Measurements from ENCODE around the gene HSF5. TPM values are rescaled to one million over a fixed set of nuclear protein-coding genes. Genes with fewer than 3 reads are reported as not detected.

HSF5 gene
- total RNA-seq, 1 donor from 2014 or later = 5.5 TPM

DNA sequence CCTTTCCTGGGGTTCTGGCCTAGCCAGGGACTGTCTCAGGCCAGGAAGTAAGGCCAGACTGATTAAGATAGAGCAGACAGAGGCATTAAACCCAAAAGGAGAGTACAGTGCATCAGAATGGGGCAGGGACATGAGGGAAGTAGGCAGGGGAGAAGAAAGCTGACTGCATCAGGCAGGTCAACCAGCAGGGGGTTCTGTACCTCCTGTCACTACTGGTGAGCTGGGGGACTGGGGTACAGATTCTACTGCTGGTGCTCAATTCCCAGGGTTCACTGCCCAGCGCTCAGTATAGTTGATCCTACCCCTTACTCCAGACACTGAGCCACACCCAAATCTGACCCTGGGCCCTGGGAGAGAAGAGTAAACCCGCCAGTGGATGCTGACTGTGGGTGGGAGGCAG lies 39.1 kb upstream of the HSF5 start:
- no peak for DNase-seq
- H3K4me1 Mint-ChIP-seq = peaks cover 3% of the 10 kb centered on the region

DNA sequence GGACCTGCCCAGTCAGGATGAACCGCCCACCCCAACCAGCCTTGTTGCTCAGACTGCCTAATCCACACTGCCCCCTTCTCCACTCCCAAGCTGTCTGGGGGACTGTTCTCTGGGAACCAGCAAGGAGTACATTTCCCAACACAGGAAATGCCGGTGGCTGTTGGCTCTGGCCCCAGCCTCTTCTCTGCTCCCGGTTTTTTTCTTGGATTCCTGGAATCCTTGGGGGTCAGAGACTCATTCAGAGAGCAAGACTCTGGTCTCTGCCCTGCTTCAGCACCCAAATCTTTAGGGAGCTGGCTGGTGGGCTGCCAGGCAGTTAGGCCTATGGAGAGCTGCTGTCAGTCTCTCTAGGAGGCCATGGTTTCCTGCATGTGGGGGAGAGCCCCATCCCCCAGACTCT lies 37.0 kb upstream of the HSF5 start:
- DNase-seq (no peak), ATAC-seq (ENCODE audit: low read depth) (no peak)
- no peaks in the 10 kb centered on the region for H3K9me3 Mint-ChIP-seq
- H3K27me3 Mint-ChIP-seq = peaks cover 3% of the 10 kb centered on the region
- H3K4me1 Mint-ChIP-seq = peaks cover 3% of the 10 kb centered on the region
- ChIA-PET POLR2A (no interaction called here), CTCF (no interaction called here)
- TF ChIP-seq, protein P1, sequence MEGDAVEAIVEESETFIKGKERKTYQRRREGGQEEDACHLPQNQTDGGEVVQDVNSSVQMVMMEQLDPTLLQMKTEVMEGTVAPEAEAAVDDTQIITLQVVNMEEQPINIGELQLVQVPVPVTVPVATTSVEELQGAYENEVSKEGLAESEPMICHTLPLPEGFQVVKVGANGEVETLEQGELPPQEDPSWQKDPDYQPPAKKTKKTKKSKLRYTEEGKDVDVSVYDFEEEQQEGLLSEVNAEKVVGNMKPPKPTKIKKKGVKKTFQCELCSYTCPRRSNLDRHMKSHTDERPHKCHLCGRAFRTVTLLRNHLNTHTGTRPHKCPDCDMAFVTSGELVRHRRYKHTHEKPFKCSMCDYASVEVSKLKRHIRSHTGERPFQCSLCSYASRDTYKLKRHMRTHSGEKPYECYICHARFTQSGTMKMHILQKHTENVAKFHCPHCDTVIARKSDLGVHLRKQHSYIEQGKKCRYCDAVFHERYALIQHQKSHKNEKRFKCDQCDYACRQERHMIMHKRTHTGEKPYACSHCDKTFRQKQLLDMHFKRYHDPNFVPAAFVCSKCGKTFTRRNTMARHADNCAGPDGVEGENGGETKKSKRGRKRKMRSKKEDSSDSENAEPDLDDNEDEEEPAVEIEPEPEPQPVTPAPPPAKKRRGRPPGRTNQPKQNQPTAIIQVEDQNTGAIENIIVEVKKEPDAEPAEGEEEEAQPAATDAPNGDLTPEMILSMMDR (IDR thresholded peaks at IDR 0.05) = no peak
- intact Hi-C loops (cut with micrococcal nuclease) = no loop called here
- H3K4me3 Mint-ChIP-seq = no peak overlapping the region
- no peaks in the 10 kb centered on the region for H3K36me3 Mint-ChIP-seq (ENCODE audit: low read depth)
- no peak overlapping the region for H3K27ac Mint-ChIP-seq

More for the DNA sequence above, 39.1 kb upstream of the HSF5 start:
- Mint-ChIP-seq H3K27ac (no peak overlapping the region), H3K9me3 (no peaks in the 10 kb centered on the region), H3K27me3 (peaks cover 3% of the 10 kb centered on the region), H3K36me3 (ENCODE audit: low read depth) (no peaks in the 10 kb centered on the region), H3K4me3 (no peak overlapping the region)
- intact Hi-C loops (cut with micrococcal nuclease) = no loop called here
- POLR2A ChIA-PET = no interaction called here
- CTCF ChIA-PET = no interaction called here
- no peak for ATAC-seq (ENCODE audit: low read depth)
- TF ChIP-seq, protein P1 (IDR thresholded peaks at IDR 0.05) = no peak

DNA sequence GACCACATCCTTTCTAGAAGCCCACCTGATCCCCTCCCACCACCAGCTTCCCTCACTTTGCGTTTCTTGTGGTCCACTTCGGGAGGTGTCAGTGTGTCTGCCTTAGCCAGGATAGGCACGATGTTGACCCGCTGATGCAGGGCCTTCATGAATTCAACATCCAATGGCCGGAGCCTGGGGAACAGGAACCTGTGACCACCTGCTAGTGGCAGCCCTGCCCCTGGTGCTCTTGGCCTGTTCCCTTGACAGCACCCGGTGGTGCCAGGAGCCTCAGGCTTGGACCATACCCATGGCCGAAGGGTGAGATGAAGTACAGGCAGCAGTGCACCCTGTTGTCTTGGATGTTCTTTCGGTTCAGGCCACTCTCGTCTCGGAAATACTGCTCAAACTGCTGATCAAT lies 33.5 kb upstream of the HSF5 start:
- Mint-ChIP-seq H3K4me3 (no peak overlapping the region), H3K4me1 (peaks cover 21% of the 10 kb centered on the region), H3K9me3 (no peaks in the 10 kb centered on the region), H3K36me3 (ENCODE audit: low read depth) (peaks cover 5% of the 10 kb centered on the region), H3K27me3 (no peaks in the 10 kb centered on the region), H3K27ac (no peak overlapping the region)
- POLR2A ChIA-PET = no interaction called here
- intact Hi-C loops (cut with micrococcal nuclease) = no loop called here
- DNase-seq = no peak
- ATAC-seq (ENCODE audit: low read depth) = no peak
- CTCF ChIA-PET = interaction anchor here (0.8 to 1.5 kb wide), 2 partner anchors 20 to 483 kb away, joined by 3 read pairs; no protein-coding TSS in a partner anchor
- TF ChIP-seq, protein P1 (IDR thresholded peaks at IDR 0.05) = no peak

DNA sequence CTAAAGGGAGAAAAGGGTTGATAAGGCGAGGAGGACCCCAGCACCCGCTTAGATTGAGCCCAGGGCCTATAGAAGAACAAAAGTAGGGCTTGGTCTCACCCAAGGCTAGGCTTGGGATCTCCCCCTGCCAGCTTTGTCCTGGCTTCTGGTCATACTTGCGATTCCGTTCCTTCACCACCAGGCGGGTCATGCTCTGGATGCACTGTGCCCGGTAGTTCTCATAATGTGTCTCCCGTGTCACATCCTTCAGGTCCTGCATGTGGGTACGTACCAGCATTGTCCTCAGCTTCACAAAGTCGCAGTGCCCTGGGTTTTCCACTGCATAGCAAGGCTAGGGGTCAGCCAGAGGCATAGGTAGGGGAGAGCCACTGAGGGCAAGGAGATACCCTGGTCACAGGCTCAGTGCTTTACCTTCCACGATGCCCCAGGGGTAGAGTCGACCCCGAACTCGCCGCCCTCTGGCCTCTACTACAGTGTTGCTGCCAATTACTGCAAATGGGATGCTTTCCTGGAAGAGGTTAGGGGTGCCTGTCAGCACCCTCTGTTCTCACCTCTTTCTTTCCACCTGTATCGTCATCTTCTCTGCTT lies 32.7 kb upstream of the HSF5 start:
- TF ChIP-seq, protein P1 (IDR thresholded peaks at IDR 0.05) = no peak
- Mint-ChIP-seq H3K36me3 (ENCODE audit: low read depth) (peaks cover 5% of the 10 kb centered on the region), H3K4me1 (peaks cover 28% of the 10 kb centered on the region), H3K9me3 (no peaks in the 10 kb centered on the region), H3K27ac (peak overlapping the region; percentile 53), H3K4me3 (peak overlapping the region; percentile 19), H3K27me3 (no peaks in the 10 kb centered on the region)
- POLR2A ChIA-PET = interaction anchor here (9.0 kb wide), 1 partner anchor 111 kb away, joined by 214 read pairs; no protein-coding TSS in a partner anchor
- CTCF ChIA-PET = interaction anchor here (1.5 kb wide), 1 partner anchor 484 kb away, joined by 3 read pairs; no protein-coding TSS in a partner anchor
- no peak for DNase-seq
- intact Hi-C loops (cut with micrococcal nuclease) = no loop called here
- ATAC-seq (ENCODE audit: low read depth) = no peak

DNA sequence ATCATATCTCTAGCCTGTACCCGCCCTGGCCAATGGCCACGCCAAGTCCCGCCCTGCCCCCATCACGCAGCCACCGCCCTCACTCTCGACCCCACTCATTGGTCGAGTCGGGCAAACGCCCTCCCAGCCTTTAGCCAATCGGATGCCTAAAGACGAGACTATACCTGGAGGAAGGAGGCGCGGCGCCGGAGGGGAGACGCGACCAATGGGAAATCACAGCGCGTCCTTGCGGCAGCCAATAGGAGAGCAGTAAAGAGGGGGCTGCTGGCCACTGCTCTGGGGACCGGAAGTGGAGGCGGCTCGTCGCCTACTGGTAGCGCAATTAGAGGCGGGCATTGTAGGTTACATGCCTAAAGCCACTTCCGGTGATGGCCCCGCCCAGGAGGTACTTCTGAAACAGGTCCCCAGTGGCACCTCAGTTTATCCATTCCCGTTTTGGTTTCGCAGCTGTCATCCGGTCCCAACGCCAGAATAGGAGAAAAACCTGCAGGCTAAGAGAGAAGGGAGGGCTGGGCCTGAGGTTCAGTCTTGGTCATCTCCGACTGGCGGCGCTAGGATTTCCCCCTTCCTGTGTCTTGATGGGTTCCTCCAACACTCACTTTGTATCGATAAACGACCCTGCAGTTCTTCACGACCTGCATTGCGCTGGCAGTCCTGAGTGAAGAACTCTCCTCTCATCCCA lies 29.9 kb upstream of the HSF5 start:
- peaks cover 13% of the 10 kb centered on the region for H3K36me3 Mint-ChIP-seq (ENCODE audit: low read depth)
- H3K4me1 Mint-ChIP-seq = peaks cover 45% of the 10 kb centered on the region
- DNase-seq (peak; percentile 95), ATAC-seq (ENCODE audit: low read depth) (peak; percentile 79)
- TF ChIP-seq, protein P1 (IDR thresholded peaks at IDR 0.05) = no peak
- no peaks in the 10 kb centered on the region for H3K27me3 Mint-ChIP-seq
- peak overlapping the region; percentile 96 for H3K4me3 Mint-ChIP-seq
- ChIA-PET CTCF (interaction anchor here (0.8 to 2.5 kb wide), 12 partner anchors 11 to 486 kb away, joined by 3 to 35 read pairs (median 7); partner anchors contain the start of genes RAD51C and TEX14), POLR2A (interaction anchor here (0.9 to 9.0 kb wide), 25 partner anchors 10 to 668 kb away, joined by 3 to 214 read pairs (median 6); partner anchors contain the start of genes HSF5, MRPS23, RAD51C and RNF43)
- peak overlapping the region; percentile 97 for H3K27ac Mint-ChIP-seq
- intact Hi-C loops (cut with micrococcal nuclease) = loop anchor here (1.0 to 10.0 kb wide), 19 partner anchors 30 to 1874 kb away; partner anchors contain the start of genes AKAP1, CLTC, HSF5 and MSI2
- H3K9me3 Mint-ChIP-seq = no peaks in the 10 kb centered on the region
